Neural progenitor cell (in vitro differentiated cells): ENCODE measurements around the gene MVD. TPM values are rescaled to one million over a fixed set of nuclear protein-coding genes. Genes with fewer than 3 reads are reported as not detected.
"Not testable (repeated sequence)": the region's sequence is repeated elsewhere in the genome, so short reads cannot be mapped to it uniquely, and the experiment has no call there.

ENCODE experiments used
- DNase-seq: peaks from one replicate; pipeline ENCODE4 v3.0.0-alpha.2; 2016; ENCODE audit warnings: low spot score
- H2AFZ ChIP-seq: fragments of 200-600 bp; sonication (generic); replicated peaks from 2 replicates; pipeline ENCODE4 v1.6.1; 2016; ENCODE audit warnings: antibody characterized with exemption
- H3F3A ChIP-seq: fragments of 200-600 bp; sonication (generic); 2 replicates; pipeline ENCODE4 v1.6.1; 2016; ENCODE audit warnings: antibody characterized with exemption, low read depth
- H3K27ac ChIP-seq: fragments of 200-600 bp; sonication (generic); 2 replicates; pipeline ENCODE4 v1.5.1; 2016; ENCODE audit warnings: mild to moderate bottlenecking
- H3K27me3 ChIP-seq: fragments of 200-600 bp; sonication (generic); 2 replicates; pipeline ENCODE4 v1.6.1; 2016; ENCODE audit warnings: mild to moderate bottlenecking, moderate library complexity
- H3K36me3 ChIP-seq: fragments of 200-600 bp; sonication (generic); 2 replicates; pipeline ENCODE4 v1.5.1; 2016
- H3K4me1 ChIP-seq: fragments of 200-600 bp; sonication (generic); 2 replicates; pipeline ENCODE4 v1.6.1; 2016; ENCODE audit warnings: mixed run types
- H3K4me2 ChIP-seq: fragments of 200-600 bp; sonication (generic); 2 replicates; pipeline ENCODE4 v1.6.1; 2016
- H3K4me3 ChIP-seq: fragments of 200-600 bp; sonication (generic); 2 replicates; pipeline ENCODE4 v1.5.1; 2016
- H3K79me2 ChIP-seq: fragments of 200-600 bp; sonication (generic); 2 replicates; pipeline ENCODE4 v1.6.1; 2016; ENCODE audit warnings: low read depth
- H3K9ac ChIP-seq: fragments of 200-600 bp; sonication (generic); 2 replicates; pipeline ENCODE4 v1.6.1; 2016
- H3K9me3 ChIP-seq: fragments of 200-600 bp; sonication (generic); 2 replicates; pipeline ENCODE4 v1.5.1; 2016; ENCODE audit warnings: low read depth
- H4K20me1 ChIP-seq: fragments of 200-600 bp; sonication (generic); 2 replicates; pipeline ENCODE4 v1.6.1; 2016; ENCODE audit warnings: low read depth
- H3K27ac Mint-ChIP-seq: 3 replicates; pipeline ENCODE4 v1.8.0; 2021; ENCODE audit warnings: mixed read lengths
- H3K27me3 Mint-ChIP-seq: 2 replicates; pipeline ENCODE4 v1.8.0; 2022; ENCODE audit warnings: low read depth, mild to moderate bottlenecking, inconsistent platforms, moderate library complexity, mixed read lengths; ENCODE audit not compliant: insufficient read depth
- H3K36me3 Mint-ChIP-seq: 3 replicates; pipeline ENCODE4 v1.8.0; 2021; ENCODE audit warnings: mixed read lengths
- H3K4me1 Mint-ChIP-seq: 3 replicates; pipeline ENCODE4 v1.8.0; 2021; ENCODE audit warnings: mixed read lengths
- H3K4me3 Mint-ChIP-seq: 3 replicates; pipeline ENCODE4 v1.8.0; 2021; ENCODE audit warnings: mild to moderate bottlenecking, moderate library complexity, mixed read lengths
- H3K9me3 Mint-ChIP-seq: 3 replicates; pipeline ENCODE4 v1.8.0; 2020; ENCODE audit warnings: mixed read lengths
- CTCF ChIP-seq: fragments of 200-600 bp; sonication (generic); IDR thresholded peaks from 2 replicates; pipeline ENCODE4 v1.5.1; 2017; ENCODE audit warnings: antibody characterized with exemption, mild to moderate bottlenecking
- EZH2 ChIP-seq: fragments of 200-600 bp; sonication (generic); IDR thresholded peaks from 2 replicates; pipeline ENCODE4 v1.6.1; 2017; ENCODE audit warnings: antibody characterized with exemption, mild to moderate bottlenecking, moderate library complexity
- EZH2phosphoT487 ChIP-seq: fragments of 200-600 bp; sonication (generic); IDR thresholded peaks from 2 replicates; pipeline ENCODE4 v1.6.1; 2017; ENCODE audit warnings: antibody characterized with exemption
- total RNA-seq: library from RNA; depleted of rRNA; stranded (reverse); fragments of >200 nt; gene quantifications from 2 replicates; pipeline ENCODE4 v1.2.3, GENCODE V29; 2015; ENCODE audit warnings: low replicate concordance

The MVD gene
- total RNA-seq, 1 donor from 2014 or later, result 12.7 TPM

- Histone ChIP-seq H3K27me3 (no peaks in the 10 kb centered on the region), H3K9ac (no peak overlapping the region), H3K79me2 (peaks cover 19% of the 10 kb centered on the region), H3K27ac (no peak overlapping the region), H3K9me3 (no peaks in the 10 kb centered on the region), H3F3A (peaks cover 9% of the 10 kb centered on the region), H3K4me2 (no peak overlapping the region), H2AFZ (no peak overlapping the region), H3K36me3 (no peaks in the 10 kb centered on the region), H4K20me1 (peaks cover 61% of the 10 kb centered on the region), H3K4me1 (no peaks in the 10 kb centered on the region), H3K4me3 (no peak overlapping the region)
- TF ChIP-seq CTCF (peak; percentile 33), EZH2 (no peak), EZH2phosphoT487 (no peak)
- Mint-ChIP-seq H3K9me3 (no peaks in the 10 kb centered on the region), H3K4me1 (peaks cover 5% of the 10 kb centered on the region), H3K27me3 (no peaks in the 10 kb centered on the region), H3K4me3 (no peak overlapping the region), H3K27ac (no peak overlapping the region), H3K36me3 (peaks cover 21% of the 10 kb centered on the region)
- DNase-seq, result peak; percentile 42
These were observed 52.8 kb downstream of the MVD start for GRCh38 chr16:88610080-88610479.

GRCh38 chr16:88609426-88609825 is 53.5 kb downstream of the MVD start:
- peaks cover 21% of the 10 kb centered on the region for H3K36me3 Mint-ChIP-seq
- not testable (repeated sequence) for DNase-seq, H3K27ac Mint-ChIP-seq, H3K4me3 Mint-ChIP-seq, H3F3A ChIP-seq, H3K36me3 ChIP-seq, H3K27me3 ChIP-seq, H3K27me3 Mint-ChIP-seq, H3K4me1 Mint-ChIP-seq, H3K4me3 ChIP-seq, H3K27ac ChIP-seq, H3K9ac ChIP-seq, H3K4me2 ChIP-seq, H3K9me3 Mint-ChIP-seq, H3K9me3 ChIP-seq, H3K4me1 ChIP-seq, H2AFZ ChIP-seq
- H4K20me1 ChIP-seq, result peaks cover 56% of the 10 kb centered on the region
- H3K79me2 ChIP-seq, result peaks cover 17% of the 10 kb centered on the region

DNA sequence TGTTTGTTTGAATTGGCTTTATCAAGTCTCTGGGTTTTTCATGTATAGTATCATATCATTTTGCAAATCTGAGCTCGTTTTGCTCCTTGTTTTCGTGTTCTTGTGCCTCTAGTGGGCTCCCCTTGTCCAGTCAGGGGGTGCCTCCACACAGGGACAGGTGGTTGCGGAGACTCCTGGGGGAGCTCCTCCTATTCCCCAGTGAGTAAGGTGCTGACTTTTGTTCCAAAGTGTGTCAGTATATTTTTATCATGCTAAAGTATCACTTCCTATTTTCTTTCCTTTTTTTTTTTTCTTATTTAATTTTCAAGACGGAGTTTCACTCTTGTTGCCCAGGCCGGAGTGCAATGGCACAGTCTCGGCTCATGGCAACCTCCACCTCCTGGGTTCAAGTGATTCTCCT is 54.8 kb downstream of the MVD start:
- peaks cover 5% of the 10 kb centered on the region for H3K4me1 Mint-ChIP-seq
- DNase-seq, result no peak
- no peak overlapping the region for H3K4me3 Mint-ChIP-seq
- TF ChIP-seq EZH2phosphoT487, result no peak
- no peak for TF ChIP-seq EZH2
- no peak for TF ChIP-seq CTCF
- no peak overlapping the region for H3K27ac ChIP-seq
- H3K27ac Mint-ChIP-seq, result no peak overlapping the region
- no peaks in the 10 kb centered on the region for H3K27me3 ChIP-seq
- H3K79me2 ChIP-seq, result peaks cover 5% of the 10 kb centered on the region
- no peak overlapping the region for H3K9ac ChIP-seq
- H3K4me3 ChIP-seq, result no peak overlapping the region
- H4K20me1 ChIP-seq, result peaks cover 42% of the 10 kb centered on the region
- H3K4me2 ChIP-seq, result no peak overlapping the region
- no peak overlapping the region for H2AFZ ChIP-seq
- peaks cover 20% of the 10 kb centered on the region for H3K36me3 Mint-ChIP-seq
- peaks cover 9% of the 10 kb centered on the region for H3F3A ChIP-seq
- H3K27me3 Mint-ChIP-seq, result no peaks in the 10 kb centered on the region
- no peaks in the 10 kb centered on the region for H3K4me1 ChIP-seq
- no peaks in the 10 kb centered on the region for H3K9me3 Mint-ChIP-seq
- H3K36me3 ChIP-seq, result no peaks in the 10 kb centered on the region
- H3K9me3 ChIP-seq, result no peaks in the 10 kb centered on the region

- H3K4me2 ChIP-seq, result no peak overlapping the region
These were observed 56.6 kb downstream of the MVD start for GRCh38 chr16:88606148-88606757.

More at GRCh38 chr16:88606148-88606757, 56.6 kb downstream of the MVD start:
- peaks cover 24% of the 10 kb centered on the region for H4K20me1 ChIP-seq
- no peak overlapping the region for H3K27ac Mint-ChIP-seq
- H2AFZ ChIP-seq, result no peak overlapping the region
- H3K9me3 Mint-ChIP-seq, result no peaks in the 10 kb centered on the region
- H3F3A ChIP-seq, result peaks cover 6% of the 10 kb centered on the region
- no peaks in the 10 kb centered on the region for H3K36me3 ChIP-seq
- TF ChIP-seq CTCF (no peak), EZH2phosphoT487 (no peak), EZH2 (no peak)
- no peak overlapping the region for H3K27ac ChIP-seq
- no peak overlapping the region for H3K4me3 Mint-ChIP-seq
- H3K4me1 Mint-ChIP-seq, result peaks cover 5% of the 10 kb centered on the region
- no peak for DNase-seq
- H3K9me3 ChIP-seq, result no peaks in the 10 kb centered on the region
- H3K36me3 Mint-ChIP-seq, result peaks cover 23% of the 10 kb centered on the region
- H3K27me3 Mint-ChIP-seq, result no peaks in the 10 kb centered on the region
- no peaks in the 10 kb centered on the region for H3K4me1 ChIP-seq
- H3K4me3 ChIP-seq, result no peak overlapping the region
- H3K27me3 ChIP-seq, result no peaks in the 10 kb centered on the region
- peak overlapping the region; percentile 8 for H3K9ac ChIP-seq
- no peaks in the 10 kb centered on the region for H3K79me2 ChIP-seq
